ENCODE data around the gene CHDH.

DNA sequence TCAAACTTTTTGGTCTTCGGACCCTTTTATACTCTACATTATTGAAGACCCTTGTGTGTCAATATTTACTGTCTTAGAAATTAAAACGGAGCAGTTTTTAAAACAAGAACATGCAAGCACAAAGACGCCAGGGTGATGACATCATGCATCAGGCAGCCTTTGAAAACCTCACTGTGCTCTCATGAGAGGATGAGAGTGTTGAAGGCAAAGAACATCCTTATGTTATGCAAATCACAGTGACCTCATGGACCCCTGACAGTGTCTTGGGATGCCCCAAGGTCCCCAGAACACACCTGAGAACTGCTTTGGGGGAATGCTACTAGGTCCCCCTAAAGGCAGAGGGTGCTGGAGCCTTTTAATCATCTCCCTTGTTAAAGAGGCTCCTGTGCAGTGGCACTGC, 51.6 kb downstream of the CHDH start:
- no peak for TF ChIP-seq CTCF (IDR thresholded peaks at IDR 0.05 in 8 of 11, conservative IDR thresholded peaks at IDR 0.05 in 3 of 11)
- no peak for TF ChIP-seq POLR2A (IDR thresholded peaks at IDR 0.05)
- TF ChIP-seq POLR2AphosphoS5 (IDR thresholded peaks at IDR 0.05): no peak
